Loucy (cell line): Measurements from ENCODE around the gene GPR63.

Experiments used
- H2AFZ ChIP-seq: fragments of 200-600 bp; sonication (generic); 2 replicates; pipeline ENCODE4 v1.6.0; 2016; ENCODE audit warnings: antibody characterized with exemption, mild to moderate bottlenecking, low read length, moderate library complexity
- H3F3A ChIP-seq: fragments of 200-600 bp; 2 replicates; pipeline ENCODE4 v1.6.0; 2016; ENCODE audit warnings: antibody characterized with exemption, low read depth, mild to moderate bottlenecking
- H3K27me3 ChIP-seq: fragments of 200-600 bp; sonication (generic); 2 replicates; pipeline ENCODE4 v1.6.1; 2014; ENCODE audit warnings: low read length, mild to moderate bottlenecking; ENCODE audit not compliant: insufficient read depth, poor library complexity, severe bottlenecking
- H3K36me3 ChIP-seq: fragments of 200-600 bp; sonication (generic); 2 replicates; pipeline ENCODE4 v1.6.1; 2016; ENCODE audit warnings: low read length; ENCODE audit not compliant: insufficient read depth
- H3K4me1 ChIP-seq: fragments of 200-600 bp; sonication (generic); 2 replicates; pipeline ENCODE4 v1.5.1; 2014; ENCODE audit warnings: low read length, mild to moderate bottlenecking; ENCODE audit not compliant: insufficient read depth, poor library complexity, severe bottlenecking
- H3K4me2 ChIP-seq: fragments of 200-600 bp; sonication (generic); 2 replicates; pipeline ENCODE4 v1.6.0; 2014; ENCODE audit warnings: antibody characterized with exemption, low read length, low read depth, mild to moderate bottlenecking; ENCODE audit not compliant: poor library complexity, severe bottlenecking
- H3K4me3 ChIP-seq: fragments of 200-600 bp; sonication (generic); 2 replicates; pipeline ENCODE4 v1.5.1; 2014; ENCODE audit warnings: low read length, mild to moderate bottlenecking, mixed read lengths; ENCODE audit not compliant: poor library complexity, severe bottlenecking
- H3K79me2 ChIP-seq: fragments of 200-600 bp; sonication (generic); 2 replicates; pipeline ENCODE4 v1.6.1; 2014; ENCODE audit warnings: low read length; ENCODE audit not compliant: insufficient read depth
- H3K9ac ChIP-seq: fragments of 200-600 bp; sonication (generic); 2 replicates; pipeline ENCODE4 v1.6.0; 2014; ENCODE audit warnings: mild to moderate bottlenecking, low read depth, low read length, moderate library complexity; ENCODE audit not compliant: poor library complexity, severe bottlenecking
- H3K9me2 ChIP-seq: fragments of 200-600 bp; sonication (generic); replicated peaks from 2 replicates; pipeline ENCODE4 v1.6.1; 2016; ENCODE audit warnings: low read depth, low read length, mixed read lengths
- H3K9me3 ChIP-seq: fragments of 200-600 bp; sonication (generic); 2 replicates; pipeline ENCODE4 v1.6.1; 2014; ENCODE audit warnings: mild to moderate bottlenecking, antibody characterized with exemption, low read length, low read depth; ENCODE audit not compliant: insufficient read depth
- H4K20me1 ChIP-seq: fragments of 200-600 bp; sonication (generic); 2 replicates; pipeline ENCODE4 v1.6.0; 2014; ENCODE audit warnings: antibody characterized with exemption, low read length, mild to moderate bottlenecking; ENCODE audit not compliant: insufficient read depth, poor library complexity, severe bottlenecking
- EZH2phosphoT487 ChIP-seq: fragments of 200-600 bp; IDR thresholded peaks from 2 replicates; pipeline ENCODE4 v1.6.1; 2018; ENCODE audit warnings: antibody characterized with exemption, mild to moderate bottlenecking, moderate library complexity, borderline replicate concordance
- TF ChIP-seq, protein P1 (sequence below): fragments of 200-600 bp; sonication (generic); conservative IDR thresholded peaks from 2 replicates; pipeline ENCODE4 v1.5.1; 2014; ENCODE audit warnings: mild to moderate bottlenecking, antibody characterized with exemption, low read length

The GPR63 gene

DNA sequence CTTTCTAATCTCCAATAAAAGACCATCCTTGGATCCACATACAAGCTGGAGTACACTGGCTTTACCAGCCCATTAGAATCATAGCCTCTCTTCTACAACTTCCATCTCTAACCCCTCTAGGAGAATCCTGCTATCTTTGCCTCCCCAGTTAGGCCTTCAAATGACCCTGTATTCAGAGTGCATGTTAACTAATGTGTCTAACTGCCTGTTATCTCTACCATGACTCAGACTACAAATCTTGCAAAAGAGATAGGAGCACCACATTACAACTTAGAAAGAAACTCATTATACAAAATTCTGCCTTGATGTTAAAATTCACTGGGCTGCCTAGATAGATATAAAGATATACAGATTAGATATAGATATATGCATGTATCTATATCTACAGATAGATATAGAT lies 28.2 kb downstream of the GPR63 start:
- H3F3A ChIP-seq = no peaks in the 10 kb centered on the region
- no peaks in the 10 kb centered on the region for H3K9me2 ChIP-seq
- H2AFZ ChIP-seq = no peak overlapping the region
- TF ChIP-seq, protein P1, sequence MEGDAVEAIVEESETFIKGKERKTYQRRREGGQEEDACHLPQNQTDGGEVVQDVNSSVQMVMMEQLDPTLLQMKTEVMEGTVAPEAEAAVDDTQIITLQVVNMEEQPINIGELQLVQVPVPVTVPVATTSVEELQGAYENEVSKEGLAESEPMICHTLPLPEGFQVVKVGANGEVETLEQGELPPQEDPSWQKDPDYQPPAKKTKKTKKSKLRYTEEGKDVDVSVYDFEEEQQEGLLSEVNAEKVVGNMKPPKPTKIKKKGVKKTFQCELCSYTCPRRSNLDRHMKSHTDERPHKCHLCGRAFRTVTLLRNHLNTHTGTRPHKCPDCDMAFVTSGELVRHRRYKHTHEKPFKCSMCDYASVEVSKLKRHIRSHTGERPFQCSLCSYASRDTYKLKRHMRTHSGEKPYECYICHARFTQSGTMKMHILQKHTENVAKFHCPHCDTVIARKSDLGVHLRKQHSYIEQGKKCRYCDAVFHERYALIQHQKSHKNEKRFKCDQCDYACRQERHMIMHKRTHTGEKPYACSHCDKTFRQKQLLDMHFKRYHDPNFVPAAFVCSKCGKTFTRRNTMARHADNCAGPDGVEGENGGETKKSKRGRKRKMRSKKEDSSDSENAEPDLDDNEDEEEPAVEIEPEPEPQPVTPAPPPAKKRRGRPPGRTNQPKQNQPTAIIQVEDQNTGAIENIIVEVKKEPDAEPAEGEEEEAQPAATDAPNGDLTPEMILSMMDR = no peak
- H4K20me1 ChIP-seq = no peaks in the 10 kb centered on the region
- no peaks in the 10 kb centered on the region for H3K27me3 ChIP-seq
- no peaks in the 10 kb centered on the region for H3K79me2 ChIP-seq
- H3K4me2 ChIP-seq = peak overlapping the region; percentile 13
- no peak overlapping the region for H3K4me3 ChIP-seq
- peaks cover 2% of the 10 kb centered on the region for H3K4me1 ChIP-seq
- H3K9me3 ChIP-seq = no peaks in the 10 kb centered on the region
- no peaks in the 10 kb centered on the region for H3K36me3 ChIP-seq
- no peak overlapping the region for H3K9ac ChIP-seq

DNA sequence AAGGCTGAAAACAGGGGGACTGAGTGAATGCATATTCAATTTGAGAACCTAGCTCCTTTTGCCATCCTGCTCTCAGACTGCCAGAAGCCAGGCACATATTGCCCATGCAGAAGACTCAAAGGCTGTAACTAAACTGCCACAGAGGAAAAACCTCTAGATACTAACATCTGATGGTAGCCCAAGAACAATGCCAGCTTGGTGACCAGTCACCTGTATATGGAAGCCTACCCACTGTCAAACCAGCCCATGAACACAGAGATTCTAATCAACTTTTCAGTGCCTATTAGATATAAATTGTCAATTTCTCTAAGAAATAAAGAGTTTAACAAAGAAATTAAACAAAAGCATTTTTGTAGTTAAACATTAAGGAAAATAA lies 34.2 kb downstream of the GPR63 start:
- no peak overlapping the region for H3K9ac ChIP-seq
- no peaks in the 10 kb centered on the region for H3K36me3 ChIP-seq
- no peak overlapping the region for H3K4me2 ChIP-seq
- no peaks in the 10 kb centered on the region for H4K20me1 ChIP-seq
- no peaks in the 10 kb centered on the region for H3F3A ChIP-seq
- no peaks in the 10 kb centered on the region for H3K9me3 ChIP-seq
- no peak overlapping the region for H3K4me3 ChIP-seq
- no peaks in the 10 kb centered on the region for H3K4me1 ChIP-seq
- TF ChIP-seq, protein P1 = no peak
- no peak for TF ChIP-seq EZH2phosphoT487
- H3K27me3 ChIP-seq = no peaks in the 10 kb centered on the region
- no peaks in the 10 kb centered on the region for H3K9me2 ChIP-seq
- H2AFZ ChIP-seq = no peak overlapping the region
- H3K79me2 ChIP-seq = no peaks in the 10 kb centered on the region

DNA sequence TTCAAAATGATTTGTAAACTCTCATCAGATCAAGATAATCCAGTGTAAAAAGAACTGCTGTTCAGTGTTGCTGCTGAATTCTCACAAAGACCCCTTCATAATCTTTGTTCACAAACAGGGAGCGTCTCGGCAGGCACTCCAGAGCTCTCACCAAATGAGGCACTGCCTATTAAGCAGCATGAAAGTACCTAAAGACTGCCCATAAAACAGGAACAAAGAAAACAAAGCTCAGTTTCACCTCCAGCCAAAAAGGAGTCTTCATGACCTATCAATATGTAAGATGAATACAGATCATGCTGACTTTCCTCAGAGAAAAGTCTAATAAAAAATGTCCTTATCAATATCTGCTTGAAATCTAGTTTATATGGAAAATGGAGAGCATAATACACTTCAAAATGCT lies 41.8 kb downstream of the GPR63 start:
- Histone ChIP-seq H3K4me2 (no peak overlapping the region), H3K4me3 (no peak overlapping the region), H3K9me3 (no peaks in the 10 kb centered on the region), H3K36me3 (no peaks in the 10 kb centered on the region), H2AFZ (no peak overlapping the region), H3K9me2 (no peaks in the 10 kb centered on the region), H3K27me3 (no peaks in the 10 kb centered on the region), H3K9ac (no peak overlapping the region), H3K4me1 (no peaks in the 10 kb centered on the region), H4K20me1 (no peaks in the 10 kb centered on the region), H3F3A (no peaks in the 10 kb centered on the region), H3K79me2 (no peaks in the 10 kb centered on the region)
- TF ChIP-seq, protein P1 = no peak
- no peak for TF ChIP-seq EZH2phosphoT487
